Cortex of kidney (tissue), 1 donor: ENCODE results near the gene PDZRN4.
"Not testable (repeated sequence)": the region's sequence is repeated elsewhere in the genome, so short reads cannot be mapped to it uniquely, and the experiment has no call there.

Experiments used
- DNase-seq: peaks from one replicate; lab custom pipeline; 2025; lab: John Stamatoyannopoulos, UW

Gene PDZRN4

GRCh38 chr12:41188058-41188840 is at the start of gene PDZRN4:
Gene PDZRN4, plus strand, starts transcription at chr12:41188320.
- no peak for DNase-seq

GRCh38 chr12:41140117-41140516 is 48.0 kb upstream of the PDZRN4 start:
- no peak for DNase-seq

GRCh38 chr12:41141104-41141503 is 47.0 kb upstream of the PDZRN4 start:
- no peak for DNase-seq

GRCh38 chr12:41142376-41142775 is 45.7 kb upstream of the PDZRN4 start:
- DNase-seq, result no peak

- no peak for DNase-seq
Observed at GRCh38 chr12:41151793-41152192, 36.3 kb upstream of the PDZRN4 start.

- DNase-seq, result no peak
Observed at GRCh38 chr12:41162461-41162860, 25.7 kb upstream of the PDZRN4 start.

- no peak for DNase-seq
Observed at GRCh38 chr12:41167701-41168100, 20.4 kb upstream of the PDZRN4 start.

DNA sequence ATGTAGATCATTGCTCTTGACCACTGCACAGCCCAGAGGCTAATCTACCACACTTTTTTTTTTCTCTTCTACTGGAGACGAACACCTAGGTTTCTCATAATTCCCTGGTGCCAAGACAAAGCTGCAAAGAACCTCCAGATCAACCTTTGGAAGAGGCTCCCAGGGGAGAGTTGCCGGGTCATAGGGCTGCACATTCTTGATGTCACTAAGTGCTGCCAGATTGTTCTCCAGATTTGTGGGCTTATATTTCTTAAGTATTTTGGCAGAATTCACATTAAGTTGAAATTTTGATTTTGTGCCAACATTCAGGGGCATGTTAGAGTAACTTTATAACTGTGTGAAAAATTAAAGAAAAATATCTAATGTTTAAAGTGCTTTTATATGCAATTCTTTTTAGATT is 13.5 kb upstream of the PDZRN4 start:
- no peak for DNase-seq

GRCh38 chr12:41179507-41179906 is 8.6 kb upstream of the PDZRN4 start:
- DNase-seq, result not testable (repeated sequence)

GRCh38 chr12:41184864-41185263 is 3.3 kb upstream of the PDZRN4 start:
- DNase-seq, result no peak

GRCh38 chr12:41186026-41186425 is 2.1 kb upstream of the PDZRN4 start:
- DNase-seq, result no peak

DNA sequence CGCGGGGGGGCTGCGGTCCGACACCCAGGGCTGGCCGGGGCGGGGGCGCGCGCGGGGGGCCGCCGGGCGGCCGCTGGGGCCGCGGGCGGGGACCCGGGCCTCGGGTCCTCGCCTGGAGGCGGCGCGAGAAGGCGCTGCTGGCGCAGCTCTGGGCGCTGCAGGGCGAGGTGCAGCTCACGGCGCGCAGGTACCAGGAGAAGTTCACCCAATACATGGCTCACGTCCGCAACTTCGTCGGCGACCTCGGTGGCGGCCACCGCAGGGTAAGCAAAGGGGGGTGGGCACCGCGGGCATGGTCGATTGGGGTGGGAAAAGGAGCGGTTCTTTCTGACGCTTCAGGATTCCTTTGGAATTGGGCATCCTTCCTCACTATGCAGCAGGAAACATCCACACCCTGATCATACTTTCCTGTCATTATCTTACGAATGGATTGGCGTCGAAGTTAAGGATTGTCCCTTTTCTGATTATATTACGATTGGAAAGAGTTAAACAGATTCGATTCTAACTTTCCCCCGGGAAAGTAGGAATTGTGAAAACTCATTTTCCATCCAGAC is 798 bp downstream of the PDZRN4 start:
- DNase-seq, result no peak

- DNase-seq, result no peak
Observed at GRCh38 chr12:41189395-41190251, 1.5 kb downstream of the PDZRN4 start.

DNA sequence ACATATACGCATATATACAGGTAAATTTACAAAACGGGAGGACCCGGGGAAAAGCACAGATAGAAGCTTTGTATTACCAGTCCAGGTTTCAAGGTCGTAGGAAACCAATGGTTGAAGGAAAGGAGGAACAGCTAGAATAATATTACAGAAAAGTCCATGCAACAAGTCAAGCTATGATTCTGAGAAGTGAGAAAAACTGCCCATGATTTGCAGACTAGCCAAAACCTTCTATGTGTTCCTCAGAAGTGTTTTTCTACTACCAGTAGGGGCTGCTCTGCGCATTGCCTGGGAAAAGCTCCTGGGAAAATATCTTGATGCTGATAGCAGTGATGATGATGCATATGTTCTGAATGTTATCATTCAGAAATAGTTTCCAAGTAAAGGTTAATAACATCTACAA is 2.2 kb downstream of the PDZRN4 start:
- no peak for DNase-seq

DNA sequence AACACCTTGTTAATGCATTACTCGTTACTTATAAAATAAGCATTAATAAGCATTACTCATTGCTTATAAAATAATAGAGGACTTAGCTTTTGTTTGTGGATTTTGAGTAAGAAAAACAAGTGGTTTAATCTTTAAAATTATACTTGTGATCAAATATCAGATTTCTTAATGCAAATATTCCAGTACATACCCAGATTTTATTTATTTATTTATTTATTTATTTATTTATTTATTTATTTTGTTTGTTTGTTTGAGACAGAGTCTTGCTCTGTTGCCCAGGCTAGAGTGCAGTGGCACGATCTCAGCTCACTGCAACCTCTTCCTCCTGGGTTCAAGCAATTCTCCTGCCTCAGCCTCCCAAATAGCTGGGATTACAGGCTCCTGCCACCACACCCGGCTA is 3.4 kb downstream of the PDZRN4 start:
- DNase-seq, result not testable (repeated sequence)

DNA sequence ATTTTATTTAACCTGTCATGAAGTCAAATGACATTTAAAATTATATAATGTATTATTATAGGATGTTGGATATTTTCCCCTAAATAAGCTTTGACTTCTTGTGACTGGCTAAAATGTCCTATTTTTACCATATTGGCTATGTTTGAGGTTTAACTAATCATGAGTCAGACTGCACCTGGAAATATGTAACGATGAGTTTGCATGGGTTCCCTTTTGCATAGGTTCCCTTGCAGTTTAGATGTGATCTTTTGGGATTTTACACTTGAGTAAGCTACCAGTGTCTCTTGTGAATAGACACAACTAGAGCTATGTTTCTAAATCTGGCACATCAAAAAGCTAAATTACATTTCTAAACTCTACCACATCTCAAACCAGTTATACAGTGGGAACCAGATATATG is 5.2 kb downstream of the PDZRN4 start:
- no peak for DNase-seq

DNA sequence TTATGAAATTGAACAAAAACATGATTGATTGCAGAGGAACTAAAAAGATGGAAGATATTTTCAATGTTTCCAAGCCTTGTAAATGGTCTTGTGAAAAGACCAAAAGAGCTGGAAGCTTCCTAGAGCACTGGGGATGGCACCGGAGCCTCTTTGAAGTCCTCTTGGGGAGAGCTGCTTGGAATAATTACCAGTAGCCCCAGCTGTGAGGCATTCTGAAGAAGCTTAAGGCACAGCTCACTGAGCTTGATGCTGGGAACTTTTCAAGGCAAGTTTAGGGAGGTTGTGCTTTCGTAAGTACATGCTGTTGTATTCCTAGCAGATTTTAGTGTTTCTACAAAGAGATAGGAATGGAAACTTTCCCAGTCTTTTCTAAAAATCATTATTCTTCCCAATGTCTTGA is 13.9 kb downstream of the PDZRN4 start:
- no peak for DNase-seq

DNA sequence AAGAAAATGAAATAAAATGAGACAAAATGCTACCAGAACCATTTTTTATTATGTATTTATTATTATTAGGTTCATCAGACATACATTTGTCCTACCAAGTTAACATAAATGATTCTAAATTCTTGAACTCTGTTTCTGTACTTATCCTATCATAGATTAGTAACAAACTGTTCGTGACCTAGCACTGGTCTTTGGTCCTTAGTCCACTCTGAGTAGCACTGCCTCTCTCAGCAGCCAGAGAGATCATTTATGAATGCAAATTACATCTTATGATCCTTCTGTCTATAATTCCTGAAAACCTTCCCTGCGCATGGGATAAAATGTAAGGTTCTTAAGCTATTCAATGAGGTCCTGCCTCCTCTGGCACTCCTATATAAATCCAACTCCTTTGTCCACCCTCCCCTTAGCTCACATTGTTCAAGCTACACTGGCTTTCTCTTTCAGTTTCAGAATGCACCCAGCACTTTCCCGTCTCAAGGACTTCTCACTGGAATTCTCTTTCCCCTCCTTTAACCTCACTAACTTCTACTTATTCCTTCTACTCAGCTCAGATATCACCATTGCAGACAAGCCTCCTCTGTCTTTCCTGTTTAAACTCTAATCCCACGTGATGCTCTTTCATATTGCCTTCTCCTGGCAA is 17.1 kb downstream of the PDZRN4 start:
- DNase-seq, result no peak

GRCh38 chr12:41206298-41206697 is 18.2 kb downstream of the PDZRN4 start:
- DNase-seq, result no peak

GRCh38 chr12:41211448-41211847 is 23.3 kb downstream of the PDZRN4 start:
- DNase-seq, result no peak

DNA sequence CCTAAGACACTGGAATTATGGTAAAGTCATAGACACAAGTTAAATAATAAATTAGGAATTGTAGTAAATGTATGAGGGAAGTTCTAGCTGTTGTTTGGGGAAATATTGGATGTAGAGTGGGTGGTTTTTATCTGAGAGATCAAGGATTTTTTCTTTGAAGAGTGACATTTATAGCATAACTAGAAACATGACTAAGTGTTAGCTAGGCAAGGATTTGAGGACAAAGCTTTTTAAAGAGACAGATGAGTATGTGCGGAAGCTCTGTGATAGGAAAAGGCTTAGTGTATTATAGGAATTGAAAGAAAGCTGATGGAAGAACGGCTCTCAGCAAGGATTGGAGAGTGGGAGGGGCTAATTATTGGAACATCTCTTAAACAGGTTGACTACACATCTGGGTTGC is 24.5 kb downstream of the PDZRN4 start:
- DNase-seq, result no peak

GRCh38 chr12:41213107-41213506 is 25.0 kb downstream of the PDZRN4 start:
- no peak for DNase-seq
